K562 treated with DMSO at 1 percent for 24 hours (cell line): Measurements from ENCODE around the gene RARRES1. TPM values are rescaled to one million over a fixed set of nuclear protein-coding genes. Genes with fewer than 3 reads are reported as not detected.

ENCODE experiments used
- total RNA-seq: library from RNA; unstranded; fragments of 300-600 nt; gene quantifications from 2 replicates; pipeline ENCODE4 v1.2.3, GENCODE V29; 2022; ENCODE audit warnings: low read depth; ENCODE audit not compliant: insufficient read depth

Gene RARRES1
- not detected in 2 replicates for total RNA-seq

GRCh38 chr3:158731938-158732855 lies at the start of gene RARRES1:
RARRES1 (minus strand) TSS chr3:158732457; CDS start chr3:158732415, 42 bp downstream.

GRCh38 chr3:158672215-158673176 lies 59.8 kb downstream of the RARRES1 start, which contains the start of gene LXN:
LXN (minus strand) TSS chr3:158672648; CDS start chr3:158672478, 170 bp downstream.

Other genes starting within 250 kb of the RARRES1 start
- gene MLF1, start 161.3 kb downstream of the RARRES1 start, total RNA-seq = 13.0 and 14.5 TPM in 2 replicates
- 16.3 and 16.8 TPM in 2 replicates for gene GFM1, start 87.9 kb downstream of the RARRES1 start, total RNA-seq
- gene LXN, start 59.8 kb downstream of the RARRES1 start, total RNA-seq = not detected in 2 replicates
- gene MFSD1, start 69.6 kb upstream of the RARRES1 start, total RNA-seq = 16.5 and 22.1 TPM in 2 replicates